NCI-H748 (cell line): ENCODE data around the gene SSH2.
"Not testable (repeated sequence)": the region's sequence is repeated elsewhere in the genome, so short reads cannot be mapped to it uniquely, and the experiment has no call there.

Experiments
- DNase-seq: peaks from one replicate; lab custom pipeline; 2025; ENCODE audit not compliant: unreplicated experiment; lab: John Stamatoyannopoulos, UW

Gene SSH2

DNA sequence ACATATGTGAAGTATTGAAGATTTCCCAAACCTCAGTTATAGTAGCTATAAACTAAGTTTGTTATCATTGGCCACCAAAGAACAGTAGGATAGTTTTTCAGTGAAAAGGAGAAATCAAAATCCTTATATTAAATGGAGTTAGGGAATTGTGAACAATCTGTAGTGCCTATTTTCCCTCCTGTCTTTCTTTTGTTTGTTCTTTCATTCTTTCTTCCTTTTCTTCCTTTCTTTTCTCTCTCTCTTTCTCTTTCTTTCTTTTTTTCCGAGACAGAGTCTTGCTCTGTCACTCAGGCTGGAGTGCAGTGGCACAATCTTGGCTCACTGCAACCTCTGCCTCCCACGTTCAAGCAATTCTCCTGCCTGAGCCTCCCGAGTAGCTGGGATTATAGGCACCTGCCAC is 48.8 kb downstream of the SSH2 start:
- no peak for DNase-seq

DNA sequence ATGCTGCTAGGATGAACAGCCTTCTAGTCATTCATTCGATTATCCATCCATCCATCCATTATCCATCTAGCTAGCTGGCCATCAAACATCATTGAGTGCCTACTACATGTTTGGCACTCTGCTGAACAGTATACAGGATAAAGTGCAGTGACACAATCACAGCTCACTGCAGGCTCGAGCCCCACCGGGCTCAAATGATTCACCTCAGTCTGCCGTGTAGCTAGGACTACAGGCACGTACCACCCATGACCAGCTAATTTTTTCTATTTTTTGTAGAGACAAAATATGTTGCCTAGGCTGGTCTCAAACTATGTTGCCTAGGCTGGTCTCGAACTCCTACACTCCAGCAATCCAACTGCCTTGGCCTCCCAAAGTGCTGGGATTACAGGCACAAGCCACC is 50.0 kb downstream of the SSH2 start:
- DNase-seq, result no peak

DNA sequence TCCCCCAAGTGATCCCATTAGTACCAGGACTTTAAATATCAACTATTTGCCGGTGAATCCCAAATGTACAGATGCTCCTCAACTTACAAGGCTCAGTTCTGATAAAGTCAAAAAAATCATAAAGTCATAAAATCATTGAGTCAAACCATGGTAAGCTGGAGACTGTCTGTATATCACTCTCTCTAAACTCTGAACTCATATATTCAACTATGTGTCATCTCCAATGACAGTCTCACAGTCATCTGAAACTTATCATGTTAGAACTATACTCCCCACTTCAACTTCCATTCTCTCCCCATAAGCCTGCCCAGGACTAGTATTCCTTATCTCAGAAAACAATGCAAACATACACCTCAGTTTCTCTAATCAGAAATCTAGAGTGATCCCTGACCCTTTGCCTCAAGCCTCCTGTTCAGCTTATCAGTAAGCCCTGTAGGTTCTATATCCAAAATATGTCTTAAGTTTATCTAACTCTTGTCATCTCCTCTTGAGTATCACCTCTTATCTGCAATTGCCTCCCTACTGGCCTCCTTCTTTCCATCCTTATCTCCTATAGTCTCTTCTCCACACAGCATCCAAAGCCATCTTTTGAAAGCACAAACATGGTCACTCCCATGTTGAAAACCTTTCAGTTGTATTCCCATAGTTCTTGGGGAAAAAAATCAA is 55.0 kb downstream of the SSH2 start:
- DNase-seq, result no peak

DNA sequence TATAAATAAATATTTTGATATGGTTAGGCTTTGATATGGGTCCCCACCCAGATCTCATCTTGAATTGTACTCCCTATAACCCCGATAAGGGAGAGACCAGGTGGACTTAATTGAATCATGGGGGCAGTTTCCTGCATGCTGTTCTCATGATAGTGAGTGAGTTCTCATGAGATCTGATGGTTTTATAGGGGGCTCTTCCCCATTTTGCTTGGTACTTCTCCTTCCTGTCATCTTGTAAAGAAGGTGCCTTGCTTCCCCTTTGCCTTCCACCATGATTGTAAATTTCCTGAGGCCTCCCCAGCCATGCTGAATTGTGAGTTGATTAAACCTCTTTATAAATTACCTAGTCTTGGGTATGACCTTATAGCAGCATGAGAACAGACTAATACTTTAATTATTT is 55.7 kb downstream of the SSH2 start:
- not testable (repeated sequence) for DNase-seq

DNA sequence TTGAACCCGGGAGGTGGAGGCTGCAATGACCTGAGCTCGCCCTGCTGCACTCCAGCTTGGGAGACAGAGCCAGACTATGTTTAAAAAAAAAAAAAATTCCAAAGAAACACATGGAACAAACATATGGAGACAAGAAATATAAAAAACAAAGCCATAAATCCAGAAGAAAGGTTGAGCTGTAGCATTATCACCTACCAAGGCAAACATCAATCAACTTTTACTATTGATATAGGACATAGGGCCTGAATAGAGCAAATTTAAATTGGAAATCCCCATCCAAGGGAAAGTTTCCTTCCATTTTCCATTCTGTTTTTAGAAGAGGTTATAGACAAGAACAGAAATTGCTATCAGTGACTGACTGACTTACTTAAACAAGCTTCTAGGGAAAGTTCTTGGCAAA is 56.6 kb downstream of the SSH2 start:
- no peak for DNase-seq

DNA sequence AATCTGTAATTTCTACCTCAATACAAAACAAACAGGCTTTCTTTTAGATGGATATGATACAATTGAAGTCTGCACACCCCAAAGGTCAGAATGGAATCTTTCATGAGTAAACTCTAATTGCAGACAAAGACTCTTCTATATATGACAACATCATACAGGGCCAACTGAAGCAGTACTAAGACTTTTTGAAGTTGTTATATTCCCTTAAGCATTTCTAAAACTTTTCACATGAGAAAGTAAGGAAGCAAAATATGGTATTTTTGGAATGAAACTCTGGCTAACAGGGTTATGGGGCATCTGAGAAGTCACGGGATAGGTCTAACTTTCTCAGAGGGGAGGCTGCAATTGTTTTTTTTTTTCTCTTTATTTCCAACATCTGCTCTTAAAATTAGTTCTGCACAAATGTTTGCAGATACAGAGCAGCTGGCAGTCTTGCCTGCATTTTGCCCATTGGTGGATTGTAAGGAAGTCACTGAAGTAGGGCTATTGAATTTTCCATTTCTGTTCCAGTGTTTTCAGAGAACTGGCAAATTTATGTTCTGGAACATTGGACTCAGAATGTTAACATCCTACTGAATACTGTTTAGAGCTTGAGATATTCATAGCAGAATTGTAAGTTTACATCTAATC is 59.1 kb downstream of the SSH2 start:
- no peak for DNase-seq

DNA sequence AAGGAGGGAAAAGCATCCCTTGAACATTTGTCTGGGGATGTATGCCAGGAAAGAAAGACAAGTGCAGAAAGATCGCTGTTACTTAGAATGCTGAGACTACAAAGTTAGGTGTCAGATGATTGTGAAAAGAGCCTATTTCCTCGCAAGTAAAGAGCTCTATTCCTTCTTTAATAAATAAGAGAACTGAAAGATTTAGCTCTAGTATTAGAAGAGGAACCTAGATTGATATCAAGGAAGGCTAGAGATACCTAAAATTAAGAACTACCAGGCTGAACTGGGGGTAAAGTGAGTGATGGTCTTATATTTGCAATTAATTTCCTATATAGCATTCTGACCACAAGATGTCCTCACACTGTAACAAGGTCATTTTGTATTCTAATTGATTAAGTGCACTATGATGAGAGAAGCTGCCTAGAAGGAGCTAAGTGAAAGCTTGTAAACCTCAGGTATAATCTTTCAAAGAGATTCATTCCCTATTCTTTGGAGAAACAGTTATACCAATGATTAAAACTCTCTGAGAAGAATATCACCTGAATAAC is 62.3 kb downstream of the SSH2 start:
- peak; percentile 22 for DNase-seq

DNA sequence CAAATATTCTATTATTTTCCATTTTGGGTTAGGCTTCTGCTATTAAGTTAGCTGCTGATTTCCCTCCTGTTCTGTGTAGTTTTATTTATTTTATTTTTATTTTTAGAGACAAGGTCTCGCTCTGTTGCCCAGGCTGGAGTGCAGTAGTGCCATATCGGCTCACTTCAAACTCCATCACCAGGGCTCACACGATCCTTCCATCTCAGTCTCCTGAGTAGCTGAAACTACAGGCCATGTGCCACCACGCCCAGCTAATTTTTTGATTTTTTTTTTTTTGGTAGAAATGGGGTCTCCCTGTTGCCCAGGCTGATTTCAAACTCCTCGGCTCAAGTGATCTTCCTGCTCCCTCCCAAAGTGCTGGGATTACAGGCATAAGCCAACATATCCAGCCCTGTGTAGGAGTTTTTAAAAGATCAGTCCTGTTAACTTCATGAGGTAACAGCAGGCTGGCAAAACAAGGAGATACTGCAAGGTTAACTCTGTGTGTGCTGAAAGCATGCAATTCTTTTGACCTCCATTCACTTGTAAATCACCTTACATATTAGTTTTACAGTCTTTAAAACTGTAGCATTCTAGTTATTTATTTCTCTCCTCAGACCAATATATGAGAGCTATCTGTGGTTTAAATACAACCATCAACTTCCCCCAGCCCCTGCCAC is 63.2 kb downstream of the SSH2 start:
- DNase-seq, result no peak

DNA sequence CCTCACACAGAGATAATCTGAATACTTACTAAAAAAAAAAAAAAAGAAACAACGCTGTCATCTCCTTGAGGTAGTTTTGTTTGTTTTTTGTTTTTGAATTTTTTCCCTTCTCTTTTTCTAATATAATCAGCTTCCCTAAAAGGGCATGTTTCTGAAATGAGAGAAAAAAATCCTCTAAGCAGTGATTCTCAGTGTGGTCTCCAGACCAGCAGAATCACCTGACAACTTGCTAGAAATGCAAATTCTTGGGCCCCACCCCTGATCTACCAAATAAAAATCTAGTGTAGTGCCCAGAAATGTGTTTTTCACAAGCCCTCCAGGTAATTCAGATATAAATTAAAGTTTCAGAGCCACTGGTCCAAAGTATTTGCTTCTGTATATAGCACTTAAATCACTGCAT is 65.4 kb downstream of the SSH2 start:
- no peak for DNase-seq

DNA sequence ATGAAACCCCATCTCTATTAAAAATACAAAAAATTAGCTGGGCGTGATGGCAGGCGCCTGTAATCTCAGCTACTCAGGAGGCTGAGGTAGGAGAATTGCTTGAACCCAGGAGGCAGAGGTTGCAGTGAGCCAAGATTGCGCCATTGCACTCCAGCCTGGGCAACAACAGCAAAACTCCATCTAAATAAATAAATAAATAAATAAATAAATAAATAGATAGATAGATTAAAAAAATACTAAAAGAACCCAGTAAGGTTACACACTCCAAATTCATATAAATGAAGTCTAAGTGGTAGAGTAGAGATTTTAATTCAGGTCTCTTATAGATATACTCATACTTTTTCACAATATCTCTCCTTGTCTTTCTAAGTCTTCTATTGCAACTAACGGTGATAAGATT is 65.9 kb downstream of the SSH2 start:
- DNase-seq, result not testable (repeated sequence)

DNA sequence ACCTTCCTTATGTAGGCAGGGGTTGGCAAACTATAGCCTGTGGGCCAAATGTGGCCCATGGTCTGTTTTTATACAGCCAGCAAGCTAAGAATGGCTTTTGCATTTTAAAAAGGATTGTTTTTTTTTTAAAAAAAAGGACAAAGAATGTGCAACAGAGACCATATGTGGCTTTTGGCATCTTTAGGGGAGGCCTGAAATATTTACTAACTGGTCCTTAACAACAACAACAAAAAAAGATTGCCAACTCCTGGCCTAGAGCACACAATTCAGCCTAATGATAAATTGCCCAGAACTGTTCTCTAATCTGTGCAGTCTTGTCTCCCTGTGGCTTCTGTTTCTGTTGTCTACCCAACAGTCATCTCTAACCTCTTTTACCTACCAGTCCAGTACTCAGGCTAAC is 67.1 kb downstream of the SSH2 start:
- DNase-seq, result no peak

DNA sequence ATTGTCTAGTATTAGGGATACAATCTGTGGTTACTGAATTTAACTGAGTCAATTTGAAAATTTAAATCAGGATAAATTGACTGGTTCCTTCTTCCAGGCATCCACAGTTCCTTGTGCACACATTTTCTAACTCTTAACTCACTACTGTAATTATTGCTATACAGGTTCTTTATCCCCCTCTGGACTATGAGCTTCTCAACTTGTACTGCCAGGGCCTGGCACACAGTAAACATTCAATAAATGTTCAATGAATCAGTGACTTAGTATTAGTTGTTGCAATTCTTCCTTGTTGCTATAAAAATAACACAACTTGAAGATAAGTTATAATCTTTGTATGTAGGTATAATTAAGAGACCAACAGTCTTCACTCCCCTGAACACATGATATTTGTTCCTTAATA is 67.9 kb downstream of the SSH2 start:
- no peak for DNase-seq

DNA sequence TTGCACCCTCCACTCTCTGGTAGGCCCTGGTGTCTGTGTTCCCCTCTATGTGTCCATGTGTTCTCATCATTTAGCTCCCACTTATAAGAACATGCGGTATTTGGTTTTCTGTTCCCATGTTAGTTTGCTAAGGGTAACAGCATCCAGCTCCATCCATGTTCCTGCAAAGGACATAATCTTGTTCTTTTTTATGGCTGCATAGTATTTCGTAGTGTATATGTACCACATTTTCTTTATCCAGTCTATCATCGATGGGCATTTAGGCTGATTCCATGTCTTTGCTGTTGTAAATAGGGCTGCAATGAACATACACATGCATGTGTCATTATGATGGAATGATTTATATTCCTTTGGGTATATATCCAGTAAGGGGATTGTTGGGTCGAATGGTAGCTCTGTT is 70.6 kb downstream of the SSH2 start:
- DNase-seq, result not testable (repeated sequence)

DNA sequence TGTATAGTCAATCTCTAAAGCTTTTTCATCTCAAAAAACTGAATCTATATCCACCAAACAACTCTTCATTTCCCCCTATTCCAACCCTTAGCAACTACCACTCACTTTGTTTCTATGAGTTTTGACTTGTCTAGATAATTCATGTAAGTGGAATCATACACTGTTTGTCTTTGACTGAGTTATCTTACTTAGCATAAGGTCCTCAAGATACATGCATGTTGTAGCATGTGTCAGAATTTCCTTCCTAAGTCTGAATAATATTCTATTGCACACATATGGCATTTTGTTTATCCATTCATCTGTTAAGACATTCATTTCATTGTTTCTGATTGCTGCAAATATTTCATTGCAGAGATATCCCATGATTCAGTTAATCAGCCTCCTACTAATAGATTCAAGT is 72.2 kb downstream of the SSH2 start:
- no peak for DNase-seq

DNA sequence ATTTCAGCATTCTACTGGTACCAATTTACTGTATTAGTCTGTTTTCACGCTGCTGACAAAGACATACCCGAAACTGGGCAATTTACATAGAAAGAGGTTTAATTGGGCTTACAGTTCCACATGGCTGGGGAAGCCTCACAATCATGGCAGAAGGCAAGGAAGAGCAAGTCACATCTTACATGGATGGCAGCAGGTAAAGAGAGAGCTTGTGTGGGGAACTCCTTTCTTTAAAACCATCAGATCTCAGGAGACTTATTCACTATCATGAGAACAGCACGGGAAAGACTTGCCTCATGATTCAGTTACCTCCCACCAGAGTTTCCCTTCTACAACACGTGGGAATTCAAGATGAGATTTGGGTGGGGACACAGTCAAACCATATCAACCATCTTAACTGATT is 72.9 kb downstream of the SSH2 start:
- not testable (repeated sequence) for DNase-seq

DNA sequence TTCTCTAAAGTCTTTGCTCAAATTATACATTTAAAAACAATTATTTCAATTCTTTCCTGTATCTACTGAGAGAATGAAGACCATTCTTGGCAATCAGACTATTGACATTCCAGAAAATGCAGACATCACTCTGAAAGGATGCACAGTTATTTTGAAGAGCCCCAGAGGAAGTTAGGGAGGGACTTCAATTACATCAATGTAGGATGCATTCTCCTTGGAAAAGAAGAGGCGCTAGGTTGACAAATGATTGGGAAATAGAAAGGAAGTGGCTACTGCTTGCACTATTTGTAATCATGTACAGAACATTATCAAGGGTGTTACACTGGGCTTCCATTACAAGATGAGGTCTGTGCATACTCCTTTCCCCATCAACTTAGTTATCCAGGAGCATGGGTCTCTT is 74.3 kb downstream of the SSH2 start:
- no peak for DNase-seq

DNA sequence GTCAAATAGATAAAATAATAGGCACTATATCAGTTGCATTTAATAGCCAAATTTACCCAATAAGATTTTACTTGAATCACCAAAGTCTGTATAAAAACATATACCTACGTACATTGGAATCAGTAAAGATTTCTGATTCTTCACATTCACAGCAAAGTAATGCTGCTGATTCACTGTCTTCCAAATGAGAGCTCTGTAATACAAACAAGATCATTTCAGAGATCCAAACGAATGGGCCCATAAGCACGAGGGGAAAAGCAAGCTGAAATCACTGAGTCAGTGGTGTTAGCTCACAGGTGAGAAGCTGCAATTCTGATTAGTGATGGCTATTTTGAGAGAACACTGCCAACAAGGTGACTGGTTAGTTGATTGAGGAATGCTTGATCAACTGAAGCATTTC is 81.3 kb downstream of the SSH2 start:
- no peak for DNase-seq

DNA sequence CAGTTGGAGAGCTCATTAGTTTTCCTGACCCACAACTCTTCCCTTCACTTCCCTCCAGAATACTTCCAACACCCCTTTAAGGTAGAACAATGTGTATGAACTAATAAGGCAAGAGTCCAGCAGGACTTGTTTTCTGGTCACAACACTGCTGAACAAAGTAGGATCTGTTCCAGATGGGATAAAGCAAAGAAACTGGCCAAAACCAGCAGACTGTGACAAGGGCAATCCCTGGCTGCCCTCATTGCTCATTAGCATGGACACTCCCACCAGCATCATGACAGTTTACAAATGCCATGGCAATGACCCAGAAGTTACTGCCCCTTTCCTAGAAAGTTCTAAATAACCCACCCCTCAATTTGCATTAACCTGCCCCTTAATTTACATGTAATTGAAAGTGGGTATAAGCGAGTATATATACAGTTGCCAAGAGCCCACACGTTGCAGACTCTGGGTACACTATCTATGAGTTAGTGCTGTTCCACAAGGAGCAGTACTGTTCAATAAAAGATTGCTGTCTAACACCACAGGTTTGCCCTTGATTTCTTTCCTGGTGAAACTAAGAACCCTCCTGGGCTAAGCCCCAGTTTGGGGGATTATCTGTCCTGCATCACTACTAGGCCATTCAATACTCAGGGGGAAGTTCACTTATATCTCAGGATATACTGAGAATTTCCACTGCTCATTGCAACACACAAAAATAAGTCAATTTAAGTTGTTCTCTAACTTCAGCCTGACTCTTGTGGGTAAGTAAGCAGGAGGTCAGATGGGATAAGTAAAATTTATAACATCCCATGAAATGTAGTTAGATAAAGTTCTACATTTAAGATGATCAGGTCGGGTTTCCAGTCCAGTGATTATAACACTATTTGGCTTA is 82.3 kb downstream of the SSH2 start:
- DNase-seq, result no peak

DNA sequence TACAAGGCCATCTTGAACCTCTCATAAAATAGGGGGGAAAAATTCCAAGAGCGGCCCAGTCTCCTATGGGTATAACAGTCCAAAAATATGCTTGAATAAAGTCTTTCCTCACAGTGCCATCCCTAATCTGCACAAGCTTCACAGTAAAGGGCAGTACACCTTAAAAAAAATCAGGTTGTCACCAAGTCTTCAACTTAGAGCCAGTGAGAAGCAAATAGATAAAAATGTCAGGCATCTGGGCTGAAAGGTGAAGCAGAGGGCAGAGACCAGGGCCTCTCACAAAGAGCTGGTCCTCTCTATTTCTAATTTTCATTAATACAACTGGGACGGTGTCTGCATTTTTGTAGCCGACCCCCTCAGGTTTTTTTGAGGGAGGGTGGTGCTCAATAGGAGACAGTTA is 82.9 kb downstream of the SSH2 start:
- DNase-seq, result no peak

DNA sequence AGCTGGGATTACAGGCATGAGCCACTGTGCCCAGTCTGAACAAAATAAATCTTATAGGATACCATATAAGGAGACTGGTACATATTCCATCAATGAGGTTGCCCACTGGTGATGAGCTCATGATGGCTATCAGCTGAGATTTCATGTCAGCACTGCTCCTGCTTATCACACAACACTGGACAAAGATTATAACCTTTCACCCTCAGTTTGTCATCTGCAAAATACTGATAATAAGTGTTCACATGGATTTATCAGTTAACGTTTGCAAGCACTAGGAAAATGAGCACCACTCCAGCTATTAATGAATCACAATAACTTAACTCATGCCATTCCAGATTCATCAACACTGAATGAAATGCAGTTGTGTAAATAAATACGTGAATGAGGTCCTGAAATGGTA is 83.7 kb downstream of the SSH2 start:
- no peak for DNase-seq

DNA sequence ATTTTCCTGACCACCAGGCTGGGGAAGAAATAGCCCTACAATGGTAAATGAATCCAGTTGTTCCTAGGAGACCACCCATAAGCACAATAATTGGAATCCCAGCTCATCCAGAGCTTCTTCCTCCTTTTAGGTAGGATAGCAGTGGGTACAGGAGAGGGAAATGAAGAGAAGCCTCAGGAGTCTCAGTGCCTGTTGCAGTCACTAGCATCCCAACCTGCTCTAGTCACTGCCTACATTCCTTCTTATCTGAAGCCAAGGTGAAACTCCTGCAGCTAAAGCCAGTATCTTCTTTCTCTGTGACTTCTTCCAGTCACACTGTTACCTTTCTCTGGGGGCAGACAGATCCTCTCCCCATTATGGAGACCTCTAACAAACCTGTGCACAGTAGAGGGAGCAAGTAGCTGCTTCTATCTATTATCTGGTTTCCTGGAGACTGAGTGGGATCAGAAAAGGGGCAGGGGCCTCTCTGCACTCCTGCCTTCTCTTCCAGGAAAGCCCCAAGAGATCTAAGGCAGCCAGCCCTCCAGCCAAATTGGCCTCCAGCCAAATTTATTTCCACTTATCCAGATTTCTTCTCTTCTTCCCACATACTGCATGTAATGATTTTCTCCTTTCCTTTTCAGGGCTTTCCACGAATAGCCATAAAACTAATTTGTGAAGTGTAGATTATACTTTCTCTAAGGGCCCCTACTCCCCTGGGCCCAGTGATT is 85.5 kb downstream of the SSH2 start:
- peak; percentile 21 for DNase-seq
